IgD-negative memory B cell (primary cell): ENCODE data around the gene CATSPERZ. TPM values are rescaled to one million over a fixed set of nuclear protein-coding genes. Genes with fewer than 3 reads are reported as not detected.
A peak's percentile ranks its signal among the peaks of the same experiment; 100 is the strongest.

Experiments
- H3K27ac Mint-ChIP-seq, 3 donors: one replicate each; pipeline ENCODE4 v1.8.0; 2020 to 2022; ENCODE audit warnings: mild to moderate bottlenecking in 3 of 3, mixed read lengths in 3 of 3, moderate library complexity in 1 of 3
- H3K27me3 Mint-ChIP-seq: one replicate; pipeline ENCODE4 v1.8.0; 2021; ENCODE audit warnings: mixed read lengths
- H3K36me3 Mint-ChIP-seq: one replicate; pipeline ENCODE4 v1.8.0; 2020; ENCODE audit warnings: mild to moderate bottlenecking, mixed read lengths
- H3K4me1 Mint-ChIP-seq, 3 donors: one replicate each; pipeline ENCODE4 v1.8.0; 2020 to 2022; ENCODE audit warnings: mixed read lengths in 3 of 3, mild to moderate bottlenecking in 1 of 3
- H3K4me3 Mint-ChIP-seq, 4 donors: one replicate each; pipeline ENCODE4 v1.8.0; 2020 to 2022; ENCODE audit warnings: mild to moderate bottlenecking in 4 of 4, mixed read lengths in 4 of 4, moderate library complexity in 3 of 4
- H3K9me3 Mint-ChIP-seq, 3 donors: one replicate each; pipeline ENCODE4 v1.8.0; 2020 to 2021; ENCODE audit warnings: mixed read lengths in 3 of 3, mild to moderate bottlenecking in 1 of 3
- polyA plus RNA-seq: library from polyadenylated mRNA; unstranded; fragments of 300-500 nt; fragmentation: Illumina TruSeq; gene quantifications from one replicate; pipeline ENCODE4 v1.2.3, GENCODE V29; 2021

Gene CATSPERZ
- polyA plus RNA-seq, 1 donor from 2014 or later: not detected

GRCh38 chr11:64341429-64341828 lies 41.3 kb downstream of the CATSPERZ start:
- Mint-ChIP-seq H3K4me3 (peak overlapping the region; percentile 22 to 96 (median 86)), H3K4me1 (peaks cover 17 to 29% (median 23%) of the 10 kb centered on the region in 3 donors), H3K36me3 (peaks cover 3% of the 10 kb centered on the region), H3K27me3 (no peaks in the 10 kb centered on the region), H3K27ac (peak overlapping the region in 2 of 3 donors; percentile 86 to 96), H3K9me3 (no peaks in the 10 kb centered on the region)

DNA sequence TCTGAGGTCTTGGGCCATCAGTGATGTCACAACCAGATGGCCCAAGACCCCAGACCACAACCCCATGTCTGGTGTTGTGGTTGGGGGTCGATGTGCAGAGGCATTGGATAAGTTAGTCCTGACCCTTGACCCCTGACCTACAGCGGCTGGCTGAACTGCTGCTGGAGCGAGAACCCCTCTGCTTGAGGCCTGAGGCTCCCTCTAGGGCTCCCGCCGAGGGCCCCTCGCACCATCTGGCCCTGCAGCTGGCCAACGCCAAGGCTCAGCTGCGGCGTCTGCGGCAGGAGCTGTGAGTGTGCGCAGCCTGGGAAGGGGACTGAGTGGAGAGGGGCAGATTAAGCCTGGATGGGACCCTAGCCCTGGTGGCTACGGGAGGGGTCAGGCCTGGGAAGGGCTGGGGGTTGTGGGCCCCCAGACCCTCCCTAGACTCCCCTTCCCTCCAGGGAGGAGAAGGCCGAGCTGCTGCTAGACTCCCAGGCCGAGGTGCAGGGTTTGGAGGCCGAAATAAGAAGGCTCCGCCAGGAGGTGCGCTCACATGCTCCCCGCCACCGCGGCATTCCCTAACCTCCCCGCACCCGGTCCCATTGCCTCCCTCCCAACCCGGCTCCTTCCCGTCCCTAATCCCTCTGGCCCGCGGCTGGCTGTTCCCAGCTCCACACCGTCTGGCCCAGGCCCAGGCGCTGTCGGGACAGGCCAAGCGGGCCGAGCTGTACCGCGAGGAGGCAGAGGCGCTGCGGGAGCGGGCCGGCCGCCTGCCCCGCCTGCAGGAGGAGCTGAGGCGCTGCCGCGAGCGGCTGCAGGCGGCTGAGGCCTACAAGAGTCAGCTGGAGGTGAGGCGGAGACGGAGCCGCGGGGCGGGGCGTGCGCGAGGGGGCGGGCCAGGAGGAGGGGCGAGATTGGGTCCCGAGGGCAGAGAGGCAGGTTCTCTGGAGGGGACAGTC lies 42.0 kb downstream of the CATSPERZ start:
- Mint-ChIP-seq H3K27ac (peak overlapping the region in 1 of 3 donors; percentile 96), H3K9me3 (no peaks in the 10 kb centered on the region), H3K27me3 (no peaks in the 10 kb centered on the region), H3K4me1 (peaks cover 15 to 29% (median 22%) of the 10 kb centered on the region in 3 donors), H3K36me3 (peaks cover 3% of the 10 kb centered on the region), H3K4me3 (peak overlapping the region in 2 of 4 donors; percentile 55 to 92)

DNA sequence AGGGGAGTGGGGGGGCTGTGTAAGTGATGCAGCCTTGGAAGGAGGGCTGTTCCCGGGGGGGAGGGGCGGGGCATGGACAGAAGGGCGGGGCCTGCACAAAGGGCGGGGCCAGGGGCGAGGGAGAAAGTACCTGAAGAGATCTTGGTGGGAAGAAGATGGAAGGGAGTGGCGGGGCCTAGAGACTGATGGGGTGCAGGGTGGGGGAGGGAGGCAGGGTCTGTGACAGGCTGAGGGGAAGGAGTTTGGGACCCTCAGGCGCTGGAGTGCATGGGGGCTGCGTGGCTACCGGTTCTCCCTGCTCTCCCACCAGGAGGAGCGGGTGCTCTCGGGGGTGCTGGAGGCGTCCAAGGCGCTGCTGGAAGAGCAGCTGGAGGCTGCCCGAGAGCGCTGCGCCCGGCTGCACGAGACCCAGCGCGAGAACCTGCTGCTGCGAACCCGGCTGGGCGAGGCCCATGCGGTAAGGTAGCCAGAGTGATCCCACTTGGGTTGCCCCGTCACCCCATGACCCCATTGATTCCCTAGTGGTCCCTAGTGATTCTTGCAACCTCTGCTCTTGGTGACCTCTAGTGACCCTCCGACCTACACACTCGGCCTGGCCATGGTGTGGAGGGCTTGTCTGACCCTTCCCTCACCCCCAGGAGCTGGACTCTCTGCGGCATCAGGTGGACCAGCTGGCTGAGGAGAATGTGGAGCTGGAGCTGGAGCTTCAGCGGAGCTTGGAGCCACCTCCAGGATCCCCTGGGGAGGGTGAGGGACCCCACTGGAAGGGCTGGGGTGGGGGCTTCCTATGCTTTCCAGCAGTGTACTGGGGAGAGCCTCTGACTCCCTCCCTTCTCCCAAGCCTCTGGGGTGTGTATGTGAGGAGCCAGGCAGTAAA lies 42.9 kb downstream of the CATSPERZ start:
- Mint-ChIP-seq H3K4me3 (peak overlapping the region in 2 of 4 donors; percentile 23 to 32), H3K27me3 (no peaks in the 10 kb centered on the region), H3K36me3 (peaks cover 3% of the 10 kb centered on the region), H3K27ac (peak overlapping the region in 1 of 3 donors; percentile 96), H3K9me3 (no peaks in the 10 kb centered on the region), H3K4me1 (peaks cover 14 to 27% (median 20%) of the 10 kb centered on the region in 3 donors)

DNA sequence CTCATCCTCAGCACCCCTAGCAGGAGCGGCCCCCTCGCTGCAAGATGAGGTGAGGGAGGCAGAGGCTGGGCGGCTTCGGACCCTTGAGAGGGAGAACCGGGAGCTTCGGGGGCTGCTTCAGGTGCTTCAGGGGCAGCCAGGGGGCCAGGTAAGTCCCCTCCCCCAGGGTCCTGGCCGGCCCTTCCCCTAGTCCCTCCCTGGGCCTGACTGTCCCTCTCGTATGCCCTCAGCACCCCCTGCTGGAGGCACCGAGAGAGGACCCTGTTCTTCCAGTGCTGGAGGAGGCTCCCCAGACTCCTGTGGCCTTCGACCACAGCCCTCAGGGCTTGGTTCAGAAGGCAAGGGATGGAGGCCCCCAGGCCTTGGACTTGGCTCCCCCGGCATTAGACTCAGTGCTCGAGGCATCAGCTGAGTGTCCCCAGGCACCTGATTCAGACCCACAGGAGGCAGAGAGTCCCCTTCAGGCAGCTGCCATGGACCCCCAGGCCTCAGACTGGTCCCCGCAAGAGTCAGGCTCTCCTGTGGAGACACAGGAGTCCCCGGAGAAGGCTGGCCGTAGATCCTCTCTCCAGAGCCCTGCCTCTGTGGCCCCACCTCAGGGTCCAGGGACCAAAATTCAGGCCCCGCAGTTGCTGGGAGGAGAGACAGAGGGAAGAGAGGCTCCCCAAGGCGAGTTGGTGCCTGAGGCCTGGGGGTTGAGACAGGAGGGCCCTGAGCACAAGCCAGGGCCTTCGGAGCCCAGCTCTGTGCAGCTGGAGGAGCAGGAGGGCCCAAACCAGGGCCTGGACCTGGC lies 43.8 kb downstream of the CATSPERZ start:
- H3K27me3 Mint-ChIP-seq: no peaks in the 10 kb centered on the region
- no peak overlapping the region for H3K27ac Mint-ChIP-seq
- peaks cover 12 to 23% (median 19%) of the 10 kb centered on the region in 3 donors for H3K4me1 Mint-ChIP-seq
- H3K36me3 Mint-ChIP-seq: peaks cover 3% of the 10 kb centered on the region
- no peaks in the 10 kb centered on the region for H3K9me3 Mint-ChIP-seq
- no peak overlapping the region for H3K4me3 Mint-ChIP-seq

- no peak overlapping the region for H3K4me3 Mint-ChIP-seq
- no peaks in the 10 kb centered on the region for H3K27me3 Mint-ChIP-seq
- H3K27ac Mint-ChIP-seq: no peak overlapping the region
- H3K9me3 Mint-ChIP-seq: no peaks in the 10 kb centered on the region
- peaks cover 3% of the 10 kb centered on the region for H3K36me3 Mint-ChIP-seq
- H3K4me1 Mint-ChIP-seq: peaks cover 5 to 15% (median 11%) of the 10 kb centered on the region in 3 donors
Observed at GRCh38 chr11:64344787-64345186, 44.6 kb downstream of the CATSPERZ start.

- Mint-ChIP-seq H3K4me1 (peaks cover 3 to 4% (median 4%) of the 10 kb centered on the region in 3 donors), H3K27me3 (no peaks in the 10 kb centered on the region), H3K9me3 (no peaks in the 10 kb centered on the region), H3K4me3 (no peak overlapping the region), H3K27ac (peak overlapping the region in 1 of 3 donors; percentile 59), H3K36me3 (peaks cover 5% of the 10 kb centered on the region)
Observed at GRCh38 chr11:64347193-64347867, 47.2 kb downstream of the CATSPERZ start.

DNA sequence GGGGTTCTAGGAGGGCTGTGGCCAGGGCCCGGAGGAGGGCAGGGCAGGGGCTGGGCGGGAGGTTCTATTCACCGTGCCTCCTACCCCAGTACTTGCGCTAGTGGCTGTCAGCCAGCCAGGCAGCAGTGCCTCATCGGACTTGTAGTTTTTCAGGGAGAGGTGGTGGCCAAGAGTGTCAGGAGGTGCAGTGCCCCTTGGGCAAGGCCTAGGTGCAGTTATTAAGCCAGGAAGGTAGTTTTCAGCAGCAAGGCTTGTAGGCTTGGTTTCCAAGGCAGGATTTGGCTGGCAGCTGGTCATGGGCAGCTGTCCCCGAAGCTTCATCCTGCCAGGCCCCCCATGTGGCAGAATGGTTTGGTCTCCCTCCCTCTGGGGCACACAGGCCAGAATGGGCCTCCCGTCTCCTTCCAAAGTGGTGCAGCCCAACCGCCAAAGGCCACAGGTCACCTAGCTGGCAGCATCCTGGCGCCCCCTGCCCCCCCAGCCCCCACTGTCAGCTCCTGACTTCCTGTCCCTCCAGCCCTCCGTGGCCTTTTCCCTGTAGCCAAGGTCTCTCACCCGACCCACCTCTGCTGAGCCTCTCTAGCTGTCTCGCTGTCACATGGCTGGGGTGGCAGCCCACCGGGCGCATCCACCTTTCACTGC lies 48.3 kb downstream of the CATSPERZ start:
- no peaks in the 10 kb centered on the region for H3K27me3 Mint-ChIP-seq
- H3K36me3 Mint-ChIP-seq: peaks cover 5% of the 10 kb centered on the region
- H3K27ac Mint-ChIP-seq: peak overlapping the region in 1 of 3 donors; percentile 50
- H3K4me3 Mint-ChIP-seq: no peak overlapping the region
- H3K4me1 Mint-ChIP-seq: peaks cover 3 to 4% (median 4%) of the 10 kb centered on the region in 3 donors
- H3K9me3 Mint-ChIP-seq: no peaks in the 10 kb centered on the region

DNA sequence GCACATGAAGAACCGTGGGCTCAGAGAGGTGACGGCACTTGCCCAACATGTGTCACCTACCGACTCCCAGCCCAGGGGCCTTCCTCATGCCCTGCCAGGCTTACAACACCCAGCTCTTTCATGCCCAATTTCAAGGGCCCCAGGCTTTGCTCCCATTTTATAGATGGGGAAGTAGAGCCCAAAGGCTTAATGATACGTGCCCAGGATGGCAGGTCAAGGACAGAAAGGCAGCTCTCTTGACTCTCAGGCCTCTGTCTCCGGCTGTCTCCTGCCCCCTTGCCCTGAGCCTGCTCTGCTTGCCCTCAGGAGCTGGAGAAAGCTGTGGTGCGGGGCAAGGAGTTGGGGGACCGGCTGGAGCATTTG lies 48.8 kb downstream of the CATSPERZ start:
- Mint-ChIP-seq H3K27me3 (no peaks in the 10 kb centered on the region), H3K9me3 (no peaks in the 10 kb centered on the region), H3K36me3 (peaks cover 5% of the 10 kb centered on the region), H3K27ac (peak overlapping the region in 1 of 3 donors; percentile 50), H3K4me1 (peaks cover 3 to 4% (median 4%) of the 10 kb centered on the region in 3 donors), H3K4me3 (no peak overlapping the region)

GRCh38 chr11:64349404-64349803 lies 49.2 kb downstream of the CATSPERZ start:
- Mint-ChIP-seq H3K36me3 (peaks cover 5% of the 10 kb centered on the region), H3K4me3 (no peak overlapping the region), H3K4me1 (peaks cover 3 to 4% (median 4%) of the 10 kb centered on the region in 3 donors), H3K9me3 (no peaks in the 10 kb centered on the region), H3K27me3 (no peaks in the 10 kb centered on the region), H3K27ac (peak overlapping the region in 1 of 3 donors; percentile 16)

- peaks cover 2% of the 10 kb centered on the region for H3K36me3 Mint-ChIP-seq
- no peaks in the 10 kb centered on the region for H3K27me3 Mint-ChIP-seq
- no peaks in the 10 kb centered on the region for H3K9me3 Mint-ChIP-seq
- H3K27ac Mint-ChIP-seq: no peak overlapping the region
- no peak overlapping the region for H3K4me3 Mint-ChIP-seq
- peaks cover 0 to 4% (median 0%) of the 10 kb centered on the region in 3 donors for H3K4me1 Mint-ChIP-seq
Observed at GRCh38 chr11:64351136-64351631, 51.0 kb downstream of the CATSPERZ start.

DNA sequence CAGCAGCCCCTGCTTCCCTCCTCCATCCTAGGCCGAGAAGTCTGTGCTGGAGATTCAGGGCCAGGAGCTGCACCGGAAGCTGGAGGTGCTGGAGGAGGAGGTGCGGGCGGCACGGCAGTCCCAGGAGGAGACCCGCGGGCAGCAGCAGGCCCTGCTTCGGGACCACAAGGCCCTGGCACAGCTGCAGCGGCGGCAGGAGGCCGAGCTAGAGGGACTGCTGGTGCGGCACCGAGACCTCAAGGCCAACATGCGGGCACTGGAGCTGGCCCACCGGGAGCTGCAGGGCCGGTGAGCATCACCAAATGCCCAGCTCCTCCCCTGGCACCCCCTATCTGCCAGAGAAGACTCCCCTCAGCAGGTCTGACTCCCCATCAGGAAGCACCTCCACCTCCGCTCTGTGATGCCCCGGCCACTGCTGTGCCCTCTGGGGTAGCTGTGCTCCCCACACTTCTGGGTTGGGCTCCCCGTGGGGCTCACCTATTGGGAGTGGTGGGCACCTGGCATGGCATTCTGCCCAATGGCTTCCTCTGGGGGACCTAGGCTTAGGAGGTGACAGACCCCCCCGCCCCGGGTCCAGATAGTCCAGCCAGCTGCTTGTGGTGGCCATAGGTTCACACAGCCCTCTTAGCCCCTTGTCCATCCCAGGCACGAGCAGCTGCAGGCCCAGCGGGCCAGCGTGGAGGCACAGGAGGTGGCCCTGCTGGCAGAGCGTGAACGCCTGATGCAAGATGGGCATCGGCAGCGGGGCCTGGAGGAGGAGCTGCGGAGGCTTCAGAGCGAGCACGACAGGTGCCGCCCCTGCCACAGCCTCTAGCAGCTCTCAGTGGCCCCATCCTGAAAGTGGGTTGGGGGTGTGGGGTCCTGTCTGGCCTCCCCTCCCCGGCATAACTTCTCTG lies 52.2 kb downstream of the CATSPERZ start:
- H3K9me3 Mint-ChIP-seq: no peaks in the 10 kb centered on the region
- H3K4me1 Mint-ChIP-seq: peaks cover 0 to 7% (median 0%) of the 10 kb centered on the region in 3 donors
- H3K4me3 Mint-ChIP-seq: no peak overlapping the region
- no peaks in the 10 kb centered on the region for H3K27me3 Mint-ChIP-seq
- H3K27ac Mint-ChIP-seq: no peak overlapping the region
- H3K36me3 Mint-ChIP-seq: peaks cover 2% of the 10 kb centered on the region

DNA sequence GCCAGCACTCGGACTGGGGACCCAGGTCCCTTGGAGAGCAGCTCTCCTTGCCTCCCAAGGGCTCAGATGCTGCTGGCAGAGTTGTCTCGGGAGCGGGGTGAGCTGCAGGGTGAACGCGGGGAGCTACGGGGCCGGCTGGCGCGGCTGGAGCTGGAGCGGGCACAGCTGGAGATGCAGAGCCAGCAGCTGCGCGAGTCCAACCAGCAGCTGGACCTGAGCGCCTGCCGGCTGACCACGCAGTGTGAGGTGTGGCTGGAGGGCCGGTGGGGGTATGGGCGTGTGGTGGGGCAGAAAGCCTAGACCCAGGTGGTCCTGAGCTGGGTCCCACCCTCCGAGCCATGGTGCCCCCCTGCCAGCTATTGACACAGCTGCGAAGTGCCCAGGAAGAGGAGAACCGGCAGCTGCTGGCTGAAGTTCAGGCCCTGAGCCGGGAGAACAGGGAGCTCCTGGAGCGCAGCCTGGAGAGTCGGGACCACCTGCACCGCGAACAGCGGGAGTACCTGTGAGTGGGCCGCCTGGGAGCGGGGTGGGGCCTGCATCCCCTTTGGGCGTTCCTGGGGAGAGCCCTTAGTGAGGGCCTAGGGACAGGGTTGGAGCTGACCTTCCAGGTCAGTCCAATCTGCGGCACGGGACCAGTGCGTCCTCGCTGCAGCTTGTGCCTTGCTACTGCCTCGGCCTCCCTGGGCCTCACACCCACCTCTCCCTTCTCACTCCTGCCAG lies 53.0 kb downstream of the CATSPERZ start:
- Mint-ChIP-seq H3K9me3 (no peaks in the 10 kb centered on the region), H3K27ac (no peak overlapping the region), H3K36me3 (peaks cover 2% of the 10 kb centered on the region), H3K27me3 (no peaks in the 10 kb centered on the region), H3K4me3 (no peak overlapping the region), H3K4me1 (peaks cover 0 to 9% (median 2%) of the 10 kb centered on the region in 3 donors)
